ENCODE data around the gene PDSS1. TPM values are rescaled to one million over a fixed set of nuclear protein-coding genes. Genes with fewer than 3 reads are reported as not detected.

Gene PDSS1
- polyA plus RNA-seq, 1 of the 3 experiments (the other 2 are of a cell fraction), result 14.9 TPM

- Histone ChIP-seq H3K9me2 (no peaks in the 10 kb centered on the region), H3K9me3 (no peaks in the 10 kb centered on the region), H3K4me1 (ENCODE audit: control insufficient read depth in 1 of 2, insufficient read depth in 2 of 2, low read depth in 1 of 2, low read length in 1 of 2) (no peaks in the 10 kb centered on the region), H4K20me1 (ENCODE audit: insufficient read depth) (no peaks in the 10 kb centered on the region), H3K36me3 (replicated peaks in 1 of 2; ENCODE audit: control insufficient read depth in 1 of 2, insufficient read depth in 2 of 2, low read length in 1 of 2) (peaks cover 25% of the 10 kb centered on the region in 2 experiments), H3K4me2 (no peak overlapping the region), H3K27ac (ENCODE audit: low read depth in 2 of 2, low read length in 1 of 2) (no peak overlapping the region), H2AFZ (ENCODE audit: low read depth) (no peak overlapping the region), H3F3A (replicated peaks; ENCODE audit: insufficient read depth) (peaks cover 7% of the 10 kb centered on the region), H3K9ac (no peak overlapping the region), H3K27me3 (ENCODE audit: insufficient read depth) (no peaks in the 10 kb centered on the region), H3K79me2 (ENCODE audit: insufficient read depth) (no peaks in the 10 kb centered on the region), H3K4me3 (ENCODE audit: low read depth in 2 of 2, low read length in 1 of 2) (no peak overlapping the region)
- DNase-seq, result no peak
- ChIA-PET POLR2A (no interaction called here), CTCF (no interaction called here)
- 98% methylated on average over 6 of the region's 7 CpGs for WGBS (ENCODE audit: low lambda C conversion rate)
- TF ChIP-seq RXRA (IDR thresholded peaks at IDR 0.05; ENCODE audit: borderline replicate concordance, low read depth) (no peak), MEF2A (IDR thresholded peaks at IDR 0.05; ENCODE audit: borderline replicate concordance, low read depth) (no peak), FOSL2 (IDR thresholded peaks at IDR 0.05; ENCODE audit: borderline replicate concordance, low read depth) (no peak), ELF1 (IDR thresholded peaks at IDR 0.05) (no peak), CHD2 (IDR thresholded peaks at IDR 0.05; ENCODE audit: low read length, partially characterized antibody) (no peak), MXI1 (IDR thresholded peaks at IDR 0.05; ENCODE audit: low read depth, low read length) (no peak), JUND (IDR thresholded peaks at IDR 0.05) (no peak), FOXJ3 (CRISPR knock-in tag; IDR thresholded peaks at IDR 0.05) (no peak), EZH2phosphoT487 (IDR thresholded peaks at IDR 0.05; ENCODE audit: borderline replicate concordance, low read depth) (no peak), NFIC (IDR thresholded peaks at IDR 0.05; ENCODE audit: borderline replicate concordance) (no peak), PBX3 (IDR thresholded peaks at IDR 0.05) (no peak), RCOR1 (IDR thresholded peaks at IDR 0.05; ENCODE audit: low read length) (no peak), YY1 (IDR thresholded peaks at IDR 0.05; ENCODE audit: low read depth) (no peak)
- TF ChIP-seq, protein P1, sequence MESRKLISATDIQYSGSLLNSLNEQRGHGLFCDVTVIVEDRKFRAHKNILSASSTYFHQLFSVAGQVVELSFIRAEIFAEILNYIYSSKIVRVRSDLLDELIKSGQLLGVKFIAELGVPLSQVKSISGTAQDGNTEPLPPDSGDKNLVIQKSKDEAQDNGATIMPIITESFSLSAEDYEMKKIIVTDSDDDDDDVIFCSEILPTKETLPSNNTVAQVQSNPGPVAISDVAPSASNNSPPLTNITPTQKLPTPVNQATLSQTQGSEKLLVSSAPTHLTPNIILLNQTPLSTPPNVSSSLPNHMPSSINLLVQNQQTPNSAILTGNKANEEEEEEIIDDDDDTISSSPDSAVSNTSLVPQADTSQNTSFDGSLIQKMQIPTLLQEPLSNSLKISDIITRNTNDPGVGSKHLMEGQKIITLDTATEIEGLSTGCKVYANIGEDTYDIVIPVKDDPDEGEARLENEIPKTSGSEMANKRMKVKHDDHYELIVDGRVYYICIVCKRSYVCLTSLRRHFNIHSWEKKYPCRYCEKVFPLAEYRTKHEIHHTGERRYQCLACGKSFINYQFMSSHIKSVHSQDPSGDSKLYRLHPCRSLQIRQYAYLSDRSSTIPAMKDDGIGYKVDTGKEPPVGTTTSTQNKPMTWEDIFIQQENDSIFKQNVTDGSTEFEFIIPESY (IDR thresholded peaks at IDR 0.05; ENCODE audit: borderline replicate concordance, low read depth), result no peak
Measured at GRCh38 chr10:26721561-26721960, 24.1 kb downstream of the PDSS1 start.

DNA sequence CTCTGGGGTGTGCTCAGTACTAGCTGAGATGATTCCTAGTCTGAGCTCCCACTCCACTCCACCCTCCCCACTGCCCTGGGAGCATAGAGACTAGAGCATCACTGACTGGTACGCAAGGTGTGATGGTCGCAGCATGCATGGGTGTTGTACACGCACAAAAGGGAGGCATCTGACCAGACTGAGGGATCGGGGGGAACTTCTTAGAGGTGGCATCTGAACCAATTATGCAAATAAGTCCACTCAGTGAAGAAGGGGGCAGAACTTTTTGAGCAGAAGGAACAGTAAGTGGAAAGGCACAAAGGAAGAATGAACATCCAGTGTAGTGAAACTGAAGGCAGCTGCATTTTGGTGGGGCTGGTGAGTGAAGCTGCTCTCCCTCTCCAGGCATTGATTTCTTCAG is 25.5 kb downstream of the PDSS1 start:
- Histone ChIP-seq H3K4me3 (ENCODE audit: low read depth in 2 of 2, low read length in 1 of 2) (no peak overlapping the region), H3K36me3 (replicated peaks in 1 of 2; ENCODE audit: control insufficient read depth in 1 of 2, insufficient read depth in 2 of 2, low read length in 1 of 2) (peaks cover 20 to 21% of the 10 kb centered on the region in 2 experiments), H3K9me3 (no peaks in the 10 kb centered on the region), H3K27ac (ENCODE audit: low read depth in 2 of 2, low read length in 1 of 2) (no peak overlapping the region), H3K79me2 (ENCODE audit: insufficient read depth) (no peaks in the 10 kb centered on the region), H3K27me3 (ENCODE audit: insufficient read depth) (no peaks in the 10 kb centered on the region), H3K9ac (no peak overlapping the region), H2AFZ (ENCODE audit: low read depth) (no peak overlapping the region), H4K20me1 (ENCODE audit: insufficient read depth) (no peaks in the 10 kb centered on the region), H3K9me2 (no peaks in the 10 kb centered on the region), H3K4me1 (ENCODE audit: control insufficient read depth in 1 of 2, insufficient read depth in 2 of 2, low read depth in 1 of 2, low read length in 1 of 2) (no peaks in the 10 kb centered on the region), H3K4me2 (no peak overlapping the region), H3F3A (replicated peaks; ENCODE audit: insufficient read depth) (peaks cover 7% of the 10 kb centered on the region)
- CTCF ChIA-PET, result interaction anchor here (0.6 to 1.7 kb wide), 4 partner anchors 16 to 158 kb away, joined by 3 to 5 read pairs (median 4); no protein-coding TSS in a partner anchor
- WGBS (ENCODE audit: low lambda C conversion rate), result 97% methylated on average over 4 of the region's 4 CpGs
- POLR2A ChIA-PET, result no interaction called here
- no peak for DNase-seq
- TF ChIP-seq CTCF (IDR thresholded peaks at IDR 0.05) (no peak), FOXJ3 (CRISPR knock-in tag; IDR thresholded peaks at IDR 0.05) (no peak), NRF1 (IDR thresholded peaks at IDR 0.05; ENCODE audit: low read depth, low read length) (no peak), JUND (IDR thresholded peaks at IDR 0.05) (no peak), RAD21 (IDR thresholded peaks at IDR 0.05; ENCODE audit: low read length) (no peak), FOXM1 (IDR thresholded peaks at IDR 0.05; ENCODE audit: low read depth) (no peak), TAF1 (IDR thresholded peaks at IDR 0.05; ENCODE audit: borderline replicate concordance, low read depth, low read length) (no peak)
- TF ChIP-seq, protein P2, sequence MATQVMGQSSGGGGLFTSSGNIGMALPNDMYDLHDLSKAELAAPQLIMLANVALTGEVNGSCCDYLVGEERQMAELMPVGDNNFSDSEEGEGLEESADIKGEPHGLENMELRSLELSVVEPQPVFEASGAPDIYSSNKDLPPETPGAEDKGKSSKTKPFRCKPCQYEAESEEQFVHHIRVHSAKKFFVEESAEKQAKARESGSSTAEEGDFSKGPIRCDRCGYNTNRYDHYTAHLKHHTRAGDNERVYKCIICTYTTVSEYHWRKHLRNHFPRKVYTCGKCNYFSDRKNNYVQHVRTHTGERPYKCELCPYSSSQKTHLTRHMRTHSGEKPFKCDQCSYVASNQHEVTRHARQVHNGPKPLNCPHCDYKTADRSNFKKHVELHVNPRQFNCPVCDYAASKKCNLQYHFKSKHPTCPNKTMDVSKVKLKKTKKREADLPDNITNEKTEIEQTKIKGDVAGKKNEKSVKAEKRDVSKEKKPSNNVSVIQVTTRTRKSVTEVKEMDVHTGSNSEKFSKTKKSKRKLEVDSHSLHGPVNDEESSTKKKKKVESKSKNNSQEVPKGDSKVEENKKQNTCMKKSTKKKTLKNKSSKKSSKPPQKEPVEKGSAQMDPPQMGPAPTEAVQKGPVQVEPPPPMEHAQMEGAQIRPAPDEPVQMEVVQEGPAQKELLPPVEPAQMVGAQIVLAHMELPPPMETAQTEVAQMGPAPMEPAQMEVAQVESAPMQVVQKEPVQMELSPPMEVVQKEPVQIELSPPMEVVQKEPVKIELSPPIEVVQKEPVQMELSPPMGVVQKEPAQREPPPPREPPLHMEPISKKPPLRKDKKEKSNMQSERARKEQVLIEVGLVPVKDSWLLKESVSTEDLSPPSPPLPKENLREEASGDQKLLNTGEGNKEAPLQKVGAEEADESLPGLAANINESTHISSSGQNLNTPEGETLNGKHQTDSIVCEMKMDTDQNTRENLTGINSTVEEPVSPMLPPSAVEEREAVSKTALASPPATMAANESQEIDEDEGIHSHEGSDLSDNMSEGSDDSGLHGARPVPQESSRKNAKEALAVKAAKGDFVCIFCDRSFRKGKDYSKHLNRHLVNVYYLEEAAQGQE (IDR thresholded peaks at IDR 0.05; ENCODE audit: low read depth, low read length), result no peak

Measured in SK-N-SH (cell line).